Activated CD8-positive, alpha-beta memory T cell treated with anti-CD3 and anti-CD28 coated beads, Interleukin-2, amount 50 U/mL, for 1 hour (primary cell): ENCODE measurements around the gene HIVEP3.

ENCODE experiments used
- DNase-seq: peaks from one replicate; pipeline ENCODE4 v3.0.0-alpha.2; 2020; ENCODE audit errors: extremely low read depth

HIVEP3 gene

GRCh38 chr1:41484402-41485241 is 434.1 kb downstream of the HIVEP3 start, which contains the start of gene EDN2:
Gene EDN2 (minus strand): TSS chr1:41484683. CDS start chr1:41484601, 82 bp downstream.
- no peak for DNase-seq

GRCh38 chr1:41483960-41484401 is 434.7 kb downstream of the HIVEP3 start:
- no peak for DNase-seq

GRCh38 chr1:41483001-41483850 is 435.5 kb downstream of the HIVEP3 start:
- no peak for DNase-seq

DNA sequence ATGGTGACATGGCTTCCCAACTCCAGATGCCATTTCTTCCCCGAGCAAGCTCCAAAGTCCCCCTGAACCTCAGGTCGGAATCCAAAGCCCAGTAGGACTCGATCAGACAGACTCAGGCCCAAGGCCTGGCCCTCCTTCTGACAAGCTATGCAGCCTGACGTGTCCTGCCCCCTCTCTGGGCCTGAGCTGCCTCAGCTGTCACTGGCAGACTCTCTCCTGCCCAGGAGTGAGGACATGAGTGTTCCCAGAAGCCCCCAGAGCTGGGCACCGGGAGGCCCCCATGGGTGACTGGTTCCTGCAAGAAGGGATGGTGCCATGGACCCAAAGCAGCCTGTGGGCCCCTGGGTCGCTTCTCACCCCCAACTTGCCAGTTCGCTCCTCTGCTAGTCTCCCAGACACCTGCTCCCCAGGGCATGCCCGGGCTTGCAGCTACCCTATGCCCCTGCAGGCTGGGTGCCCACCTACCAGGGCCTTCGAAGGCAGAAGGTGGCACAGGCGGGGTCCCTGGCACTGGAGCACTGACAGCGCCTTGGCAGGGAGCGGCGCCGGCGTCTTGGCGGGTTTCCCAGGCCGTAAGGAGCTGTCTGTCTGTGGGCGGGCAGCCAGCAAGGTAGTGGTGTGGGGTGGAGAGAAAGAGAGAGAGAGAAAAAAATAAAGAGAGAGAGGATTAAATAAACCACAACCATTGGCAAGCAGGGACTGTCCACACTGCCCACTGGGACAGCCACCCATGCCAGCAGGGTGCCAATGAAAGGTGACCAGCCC is 436.5 kb downstream of the HIVEP3 start:
- no peak for DNase-seq

DNA sequence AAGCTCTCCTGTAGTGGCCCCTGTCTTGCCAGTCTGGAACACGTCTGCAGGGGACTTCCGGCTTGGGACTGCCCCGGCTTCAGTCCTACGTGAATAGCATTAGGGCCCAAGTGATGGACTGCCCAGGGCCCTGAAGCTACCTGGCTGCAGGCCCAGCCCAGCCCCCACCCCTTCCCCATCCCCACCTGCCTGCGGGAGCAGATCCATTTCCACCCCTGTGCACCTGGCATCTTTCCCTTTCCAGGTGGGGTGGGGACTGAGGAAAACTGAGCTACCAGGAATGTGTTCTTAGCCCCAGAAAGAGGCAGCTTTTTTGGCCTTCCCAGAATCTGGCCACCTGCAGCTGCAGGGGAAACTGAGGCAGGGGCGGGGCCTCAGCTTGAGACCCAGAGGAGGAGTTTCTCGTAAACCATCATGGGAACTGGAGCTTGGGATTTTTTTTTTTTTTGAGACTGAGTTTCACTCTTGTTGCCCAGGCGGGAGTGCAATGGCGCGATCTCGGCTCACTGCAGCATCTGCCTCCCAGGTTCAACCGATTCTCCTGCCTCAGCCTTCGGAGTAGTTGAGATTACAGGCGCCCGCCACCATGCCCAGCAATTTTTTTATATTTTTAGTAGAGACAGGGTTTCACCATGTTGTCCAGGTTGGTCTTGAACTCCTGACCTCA is 437.5 kb downstream of the HIVEP3 start:
- no peak for DNase-seq

DNA sequence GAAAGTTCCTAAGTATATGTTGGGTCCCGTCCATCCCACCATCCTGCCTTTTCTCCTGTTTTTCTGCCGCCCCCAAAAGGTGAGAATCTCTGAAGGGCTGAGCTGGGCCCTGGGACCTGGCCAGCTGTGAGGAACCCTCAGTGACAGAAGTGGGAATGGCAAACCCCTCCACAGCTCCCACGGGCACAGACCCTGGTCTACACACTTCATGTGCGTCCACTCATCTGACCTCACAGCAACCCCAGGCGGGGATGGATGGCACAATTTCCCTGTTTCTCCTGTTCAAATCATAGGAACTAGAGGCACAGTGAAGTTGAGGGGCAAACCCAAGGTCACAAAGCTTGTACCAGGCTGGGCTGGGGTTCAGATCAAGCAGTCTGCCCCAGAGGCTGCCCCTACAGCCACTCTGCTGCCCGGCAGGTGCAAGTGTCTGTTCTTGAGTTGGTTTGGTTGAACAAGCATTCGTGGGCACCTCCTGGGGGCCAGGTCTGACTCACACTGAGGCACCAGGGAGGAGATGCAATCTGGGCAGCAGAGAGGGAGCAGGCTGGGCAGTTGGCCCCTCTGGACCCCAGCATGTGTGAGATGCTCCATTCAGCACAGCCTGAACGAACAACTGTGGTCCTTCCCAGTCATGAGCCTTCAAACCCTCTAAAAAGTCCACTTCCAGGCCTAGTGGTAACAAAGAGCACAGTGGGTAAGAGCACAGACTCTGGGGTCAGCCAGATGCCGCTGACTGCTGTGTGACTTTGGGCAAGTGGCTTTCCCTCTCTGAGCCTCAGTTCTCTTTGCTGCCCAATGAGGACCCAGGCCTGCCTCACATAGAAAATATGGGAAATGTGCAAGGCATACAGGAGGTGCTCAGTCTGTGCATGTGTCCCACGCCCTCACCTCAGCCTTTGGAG is 438.3 kb downstream of the HIVEP3 start:
- DNase-seq: no peak

GRCh38 chr1:41479808-41480160 is 438.9 kb downstream of the HIVEP3 start:
- DNase-seq: no peak

GRCh38 chr1:41479000-41479807 is 439.5 kb downstream of the HIVEP3 start:
- no peak for DNase-seq

DNA sequence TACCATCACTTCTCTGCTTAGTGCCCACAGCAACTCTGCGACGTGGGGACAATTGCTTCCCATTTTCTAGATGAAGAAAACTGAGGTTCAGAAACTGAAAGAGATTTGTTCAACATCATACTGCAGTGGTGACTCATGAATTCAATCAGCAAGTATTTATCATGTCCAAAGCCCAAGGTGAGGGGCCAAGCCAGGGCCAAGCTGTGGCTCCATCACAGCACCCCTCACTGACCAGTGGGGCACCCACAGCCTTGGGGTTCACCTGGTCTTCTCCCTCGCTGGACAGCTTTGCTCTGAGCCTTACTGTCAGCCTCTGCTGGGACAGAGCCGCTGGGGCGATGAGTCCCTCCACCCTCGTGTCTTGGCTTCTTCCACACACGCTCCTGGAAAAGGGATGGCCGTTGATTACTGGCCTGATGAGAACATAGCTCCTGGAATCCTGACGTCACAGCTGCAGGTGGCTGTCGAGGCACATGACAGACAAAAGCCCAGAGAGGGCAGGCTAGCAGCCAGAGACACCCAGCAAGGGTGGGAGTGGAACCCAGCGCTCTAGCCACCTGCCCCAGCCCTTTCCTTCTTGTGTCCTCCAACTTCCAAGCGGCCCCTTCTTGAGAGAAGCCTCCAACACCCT is 440.5 kb downstream of the HIVEP3 start:
- DNase-seq: no peak

DNA sequence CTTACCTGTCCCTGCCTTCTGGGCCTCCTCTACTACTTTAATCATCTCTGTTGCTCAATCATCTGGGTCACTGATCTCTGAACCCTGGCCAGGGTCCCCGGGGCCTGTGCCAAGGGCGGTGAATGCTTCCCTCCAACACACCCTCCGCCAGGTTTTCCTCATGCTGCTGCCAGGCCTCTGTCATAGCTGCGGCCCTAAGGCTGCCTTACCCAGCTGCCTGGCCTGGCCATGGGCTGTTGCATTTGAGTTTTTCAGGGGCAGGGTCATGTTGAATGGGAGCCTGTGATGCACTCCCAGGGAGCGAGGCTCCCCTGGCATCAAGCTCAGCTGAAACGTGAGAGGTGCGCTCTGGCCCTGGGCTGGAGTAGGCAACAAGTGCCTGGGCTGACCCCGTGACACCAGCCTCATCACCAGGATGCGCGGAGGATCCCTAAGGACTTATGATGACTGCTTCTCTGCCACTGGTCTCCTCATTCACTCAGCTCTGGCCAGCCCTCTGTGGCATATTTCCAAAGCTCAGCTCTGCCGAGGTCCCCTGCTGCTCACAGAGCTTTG is 441.8 kb downstream of the HIVEP3 start:
- no peak for DNase-seq

DNA sequence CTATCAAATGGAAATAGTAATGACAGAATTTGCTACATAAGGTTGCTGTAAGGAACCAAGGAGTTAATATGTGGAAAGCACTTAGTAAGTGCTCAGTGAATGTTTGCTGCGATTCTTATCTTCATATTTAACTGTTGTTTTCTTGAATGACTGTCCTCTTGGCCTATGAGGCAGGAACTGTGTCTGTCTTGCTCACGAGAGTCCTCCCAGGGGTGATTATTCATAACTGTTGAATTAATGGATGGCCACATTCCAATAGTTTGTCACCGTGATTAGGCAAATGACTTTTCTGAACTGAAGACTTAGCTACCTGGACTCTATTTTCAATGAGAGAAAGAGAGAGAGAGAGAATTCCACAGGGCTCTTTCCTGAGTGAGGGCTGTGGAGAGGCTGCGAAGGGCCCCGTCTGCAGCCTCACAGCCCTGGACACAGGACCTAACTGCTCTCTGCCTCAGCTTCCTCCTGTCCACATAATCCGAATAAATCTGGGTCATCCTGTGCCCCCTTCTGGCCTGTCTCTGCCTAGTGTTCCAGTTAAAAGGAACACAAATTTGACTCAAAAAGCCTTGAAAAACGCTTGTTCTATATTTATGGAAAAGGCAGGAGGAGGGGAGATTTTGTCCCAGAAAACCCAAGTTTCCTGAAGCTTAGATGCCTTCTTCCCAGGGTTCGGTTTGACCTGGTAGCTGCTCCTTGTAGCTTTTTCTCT is 442.7 kb downstream of the HIVEP3 start:
- DNase-seq: no peak

GRCh38 chr1:41475346-41475745 is 443.4 kb downstream of the HIVEP3 start:
- no peak for DNase-seq

GRCh38 chr1:41474490-41475271 is 444.0 kb downstream of the HIVEP3 start:
- DNase-seq: no peak

GRCh38 chr1:41473738-41474362 is 444.9 kb downstream of the HIVEP3 start:
- DNase-seq: no peak

DNA sequence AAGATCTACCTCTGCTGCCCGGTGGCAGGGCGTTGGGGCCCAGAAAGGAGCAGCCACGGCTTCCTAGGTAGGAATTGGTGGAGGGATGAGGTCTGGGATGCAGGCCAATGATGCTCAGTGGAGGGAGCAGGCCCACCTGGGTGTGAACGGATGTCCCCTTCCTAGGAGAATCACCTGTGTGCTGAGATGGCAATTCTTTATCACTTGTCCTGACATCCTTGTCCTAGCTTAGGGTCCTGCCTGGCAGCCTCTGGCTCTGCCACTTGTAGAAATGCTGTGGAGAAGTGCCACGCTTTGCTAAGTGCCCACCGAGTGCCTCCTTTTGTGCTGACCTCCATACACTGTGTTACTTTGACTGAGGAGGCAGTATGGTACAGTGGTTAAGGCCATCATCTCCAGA is 447.1 kb downstream of the HIVEP3 start:
- DNase-seq: no peak

- DNase-seq: no peak
These were observed 449.0 kb downstream of the HIVEP3 start for GRCh38 chr1:41469706-41470105.
